HG02588 (cell line): ENCODE results near the gene PDZRN4.

Experiments used
- ATAC-seq: cut with Tn5 transposase; IDR thresholded peaks from one replicate; pipeline ENCODE4 v1.9.1; 2021; ENCODE audit warnings: mild to moderate bottlenecking, moderate library complexity; ENCODE audit not compliant: unreplicated experiment

PDZRN4 gene

DNA sequence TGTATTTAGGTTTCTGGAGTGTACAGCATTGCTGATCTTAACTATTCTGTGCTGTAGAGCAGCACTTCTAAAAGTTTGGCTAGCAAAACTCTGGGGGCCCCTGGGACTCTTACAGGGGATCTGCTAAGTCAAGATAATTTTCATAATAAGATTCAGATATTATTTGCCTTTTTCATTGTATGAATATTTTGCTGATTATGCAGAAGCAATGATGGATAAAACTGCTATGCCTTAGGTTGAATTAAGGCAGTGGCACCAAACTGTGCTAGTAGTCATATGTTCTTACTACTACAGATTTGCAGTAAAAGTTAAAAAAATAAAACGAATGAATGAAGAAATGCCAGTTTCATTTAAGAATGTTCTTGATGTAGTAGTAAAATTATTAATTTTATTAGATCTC, 160.1 kb downstream of the PDZRN4 start:
- ATAC-seq = no peak

- ATAC-seq = no peak
These were observed 168.1 kb downstream of the PDZRN4 start for GRCh38 chr12:41356181-41356580.

DNA sequence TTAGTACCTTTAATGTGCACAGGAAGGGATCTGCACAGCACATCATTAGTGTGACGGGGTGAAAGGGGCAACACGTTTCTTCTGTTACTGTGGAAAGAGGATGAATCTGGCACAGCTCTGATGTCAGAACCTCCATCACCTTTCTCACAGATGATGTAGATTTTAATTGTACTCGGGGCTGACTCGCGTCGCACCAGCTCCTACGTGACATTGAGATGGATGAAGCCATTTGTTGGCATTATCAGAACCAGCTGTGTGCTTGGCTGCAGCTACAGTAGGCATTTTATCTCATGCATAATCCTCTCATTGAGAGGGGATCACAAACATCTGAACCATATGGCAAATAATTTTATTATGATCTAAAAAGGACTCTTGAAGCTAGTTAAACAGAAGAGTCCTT, 173.6 kb downstream of the PDZRN4 start:
- no peak for ATAC-seq

DNA sequence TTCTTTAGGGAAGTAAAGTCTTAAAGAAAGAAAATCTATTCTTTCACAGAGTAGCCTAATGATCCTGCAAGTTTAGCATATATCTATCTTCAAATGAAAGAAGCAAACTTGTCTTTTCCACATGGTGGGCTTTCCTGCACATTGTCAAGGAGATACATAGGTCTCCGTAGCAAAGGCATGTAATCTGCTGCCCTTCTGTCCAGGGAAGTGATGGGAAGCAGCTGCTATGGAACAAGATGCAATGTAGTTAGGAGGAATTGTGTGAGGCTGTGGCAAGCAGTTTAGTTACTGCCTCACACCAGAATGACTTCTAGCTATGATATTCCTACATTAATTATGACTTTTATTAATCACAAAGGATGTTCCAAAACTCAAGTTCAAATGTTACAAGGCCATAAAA, 174.4 kb downstream of the PDZRN4 start:
- no peak for ATAC-seq

DNA sequence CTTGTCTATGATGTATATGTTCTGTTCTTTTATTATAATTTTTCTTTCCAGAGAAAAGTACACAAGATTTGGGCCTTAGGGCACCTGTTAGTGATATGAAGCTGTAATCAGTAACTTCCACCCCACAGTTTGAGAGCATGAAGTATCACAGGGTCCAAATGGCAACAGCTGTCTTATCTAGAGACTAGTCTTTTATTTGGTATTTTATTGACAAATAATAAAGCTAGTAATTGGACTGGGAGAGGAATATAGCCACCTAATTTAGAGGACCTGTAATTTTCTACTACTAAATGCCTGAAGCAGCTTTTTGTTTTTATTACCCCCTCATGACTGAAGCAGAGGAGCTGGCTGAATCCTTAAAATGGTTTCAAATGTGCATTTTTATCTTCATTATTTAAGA, 174.8 kb downstream of the PDZRN4 start:
- no peak for ATAC-seq

- ATAC-seq = no peak
These were observed 176.1 kb downstream of the PDZRN4 start for GRCh38 chr12:41364211-41364610.

GRCh38 chr12:41365653-41366171, 177.6 kb downstream of the PDZRN4 start:
- no peak for ATAC-seq

DNA sequence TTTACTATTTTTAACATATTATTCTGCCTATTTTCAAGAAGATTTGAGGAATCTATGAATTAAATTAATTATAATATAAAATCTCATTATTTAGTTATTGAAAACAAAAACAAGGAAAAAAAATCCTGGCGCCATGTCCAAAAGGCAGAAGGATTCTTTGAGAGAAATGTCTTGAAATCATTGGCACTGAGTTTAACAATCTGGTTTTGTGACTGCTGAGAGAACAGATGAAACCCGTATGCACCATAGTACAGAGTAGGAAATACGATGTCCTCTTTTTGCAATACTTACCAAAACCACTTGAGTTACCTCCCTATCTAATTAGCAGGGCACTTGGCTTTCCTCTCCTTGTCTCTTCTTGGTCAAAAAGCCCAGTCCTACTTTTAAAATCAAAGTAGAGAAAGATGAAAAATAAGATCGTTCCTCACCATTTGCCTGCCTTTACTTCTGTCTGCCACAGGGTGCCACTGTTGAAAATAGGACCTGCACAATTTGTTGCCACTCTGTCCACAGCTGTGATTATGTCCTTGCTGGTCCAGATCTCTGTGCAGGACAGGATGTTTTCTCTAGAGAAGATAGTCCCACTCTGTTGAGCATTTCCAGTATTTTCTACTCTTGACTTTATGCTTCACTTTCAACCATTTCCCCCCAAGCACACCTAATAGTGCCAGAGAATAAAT, 179.7 kb downstream of the PDZRN4 start:
- no peak for ATAC-seq

GRCh38 chr12:41380878-41381277, 192.8 kb downstream of the PDZRN4 start:
- ATAC-seq = no peak

DNA sequence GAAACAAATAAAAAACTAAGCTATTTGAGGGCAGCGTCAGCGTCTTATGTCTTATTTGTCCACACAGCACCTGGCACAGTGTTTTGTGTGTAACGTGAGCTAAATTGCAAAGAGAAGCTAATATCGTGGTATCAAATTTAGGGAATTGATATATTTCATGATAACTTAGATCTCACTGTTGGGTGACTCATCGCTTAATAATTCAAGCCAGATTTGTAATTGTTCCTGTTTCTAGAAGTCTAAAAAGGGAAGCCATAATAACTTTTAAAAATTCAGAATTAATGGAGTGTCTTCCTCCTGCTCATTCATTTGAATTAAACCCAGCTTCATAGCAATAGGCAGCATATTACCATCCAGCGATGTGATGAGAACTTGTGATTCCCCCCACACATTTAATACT, 214.7 kb downstream of the PDZRN4 start:
- ATAC-seq = no peak

- no peak for ATAC-seq
These were observed 219.2 kb downstream of the PDZRN4 start for GRCh38 chr12:41407232-41407799.

- ATAC-seq = no peak
These were observed 221.5 kb downstream of the PDZRN4 start for GRCh38 chr12:41409628-41410027.

DNA sequence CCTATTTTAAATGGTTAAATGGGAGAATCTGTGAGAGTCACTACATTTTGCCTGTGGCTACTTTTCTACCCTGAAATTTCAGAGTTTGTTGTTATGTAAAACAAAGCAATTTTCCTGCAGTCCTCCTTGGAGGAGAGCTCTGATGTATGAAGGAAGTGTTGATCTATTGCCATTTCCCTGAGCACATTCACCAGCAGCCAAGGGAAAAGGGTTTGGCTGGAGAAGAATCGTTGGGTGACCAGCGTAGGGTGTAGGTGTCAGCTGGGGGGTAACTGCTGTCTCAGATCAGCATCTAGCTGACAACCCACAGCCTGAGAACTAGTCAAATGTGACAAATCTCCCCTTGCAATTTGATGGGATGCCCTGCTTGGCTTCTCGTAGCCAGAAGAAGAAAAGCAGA, 230.5 kb downstream of the PDZRN4 start:
- ATAC-seq = no peak

- no peak for ATAC-seq
These were observed 231.2 kb downstream of the PDZRN4 start for GRCh38 chr12:41419131-41419893.

- no peak for ATAC-seq
These were observed 236.5 kb downstream of the PDZRN4 start for GRCh38 chr12:41424651-41425050.

GRCh38 chr12:41433460-41433859, 245.3 kb downstream of the PDZRN4 start:
- ATAC-seq = no peak

DNA sequence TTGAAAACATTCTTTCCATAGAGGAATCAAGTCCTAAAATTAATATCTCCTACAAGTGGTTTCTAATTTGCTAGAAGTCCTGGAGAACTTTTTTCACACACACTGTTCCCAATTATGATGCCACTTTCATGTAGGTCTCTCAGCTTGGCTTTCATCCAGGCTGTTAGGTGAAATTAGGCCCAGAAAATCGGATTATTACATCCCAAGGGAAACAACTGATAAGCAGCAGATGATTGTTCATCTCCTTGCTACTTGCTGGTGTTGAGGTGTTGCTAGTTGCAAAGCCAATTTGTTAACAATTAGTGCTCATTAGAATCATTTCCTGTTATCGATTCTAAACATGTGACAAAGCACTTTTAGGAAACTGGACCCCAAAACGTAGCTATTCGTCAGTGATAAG, 248.0 kb downstream of the PDZRN4 start:
- no peak for ATAC-seq

- no peak for ATAC-seq
These were observed 249.4 kb downstream of the PDZRN4 start for GRCh38 chr12:41437563-41437962.

GRCh38 chr12:41438854-41439541, 250.9 kb downstream of the PDZRN4 start:
- ATAC-seq = no peak

GRCh38 chr12:41439801-41440200, 251.7 kb downstream of the PDZRN4 start:
- ATAC-seq = no peak

DNA sequence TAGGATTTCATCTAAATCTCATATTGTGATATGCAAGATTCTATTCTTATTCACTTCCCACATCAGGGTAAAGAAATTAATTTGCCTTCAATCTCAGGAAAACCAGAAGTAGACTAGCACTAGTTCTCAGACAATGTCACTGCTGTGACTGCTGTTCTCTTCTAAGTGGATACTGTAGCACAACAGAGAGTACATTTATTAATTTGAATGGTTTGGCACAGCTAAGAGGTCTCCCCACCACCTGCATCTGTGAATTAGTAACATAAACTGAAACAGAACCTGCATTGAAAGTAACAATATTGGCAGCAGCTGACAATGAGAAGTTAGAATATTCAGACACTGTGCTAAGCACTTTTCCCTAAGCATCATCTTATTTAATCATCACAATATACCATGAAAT, 253.1 kb downstream of the PDZRN4 start:
- ATAC-seq = no peak
